Body of pancreas (tissue), 4 donors: ENCODE results near the gene IQGAP2.

Experiments
- POLR2A ChIP-seq, 3 donors: fragments of 450-650 bp; IDR thresholded peaks; one replicate each; pipeline ENCODE4 v1.6.1; 2016; ENCODE audit warnings: antibody characterized with exemption in 3 of 3, mild to moderate bottlenecking in 2 of 3
- TF ChIP-seq, protein P1 (sequence below), 7 experiments: fragments of 450-650 bp in 4 of 7; fragments of 200-600 bp in 3 of 7; sonication (generic) in 3 of 7; IDR thresholded peaks; one replicate each; pipeline ENCODE4 v1.5.1; 2016 to 2019; ENCODE audit warnings: antibody characterized with exemption in 7 of 7

DNA sequence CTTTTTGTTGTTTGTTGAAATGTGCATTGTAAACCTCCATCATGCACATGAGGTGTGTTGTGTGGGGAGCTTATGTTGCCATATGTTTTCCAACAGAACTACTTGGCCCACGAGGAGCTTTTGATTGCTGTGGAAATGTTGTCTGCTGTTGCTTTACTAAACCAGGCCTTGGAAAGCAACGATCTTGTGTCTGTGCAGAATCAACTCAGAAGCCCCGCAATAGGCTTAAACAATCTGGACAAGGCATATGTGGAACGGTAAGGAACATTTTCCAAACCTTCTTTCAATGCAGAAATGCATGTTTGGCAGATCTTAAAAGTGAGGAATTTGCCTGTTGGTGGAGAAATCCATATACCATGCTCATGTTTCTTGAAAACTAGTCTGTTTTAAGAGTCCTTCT lies 197.6 kb downstream of the IQGAP2 start:
- TF ChIP-seq, protein P1, sequence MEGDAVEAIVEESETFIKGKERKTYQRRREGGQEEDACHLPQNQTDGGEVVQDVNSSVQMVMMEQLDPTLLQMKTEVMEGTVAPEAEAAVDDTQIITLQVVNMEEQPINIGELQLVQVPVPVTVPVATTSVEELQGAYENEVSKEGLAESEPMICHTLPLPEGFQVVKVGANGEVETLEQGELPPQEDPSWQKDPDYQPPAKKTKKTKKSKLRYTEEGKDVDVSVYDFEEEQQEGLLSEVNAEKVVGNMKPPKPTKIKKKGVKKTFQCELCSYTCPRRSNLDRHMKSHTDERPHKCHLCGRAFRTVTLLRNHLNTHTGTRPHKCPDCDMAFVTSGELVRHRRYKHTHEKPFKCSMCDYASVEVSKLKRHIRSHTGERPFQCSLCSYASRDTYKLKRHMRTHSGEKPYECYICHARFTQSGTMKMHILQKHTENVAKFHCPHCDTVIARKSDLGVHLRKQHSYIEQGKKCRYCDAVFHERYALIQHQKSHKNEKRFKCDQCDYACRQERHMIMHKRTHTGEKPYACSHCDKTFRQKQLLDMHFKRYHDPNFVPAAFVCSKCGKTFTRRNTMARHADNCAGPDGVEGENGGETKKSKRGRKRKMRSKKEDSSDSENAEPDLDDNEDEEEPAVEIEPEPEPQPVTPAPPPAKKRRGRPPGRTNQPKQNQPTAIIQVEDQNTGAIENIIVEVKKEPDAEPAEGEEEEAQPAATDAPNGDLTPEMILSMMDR (IDR thresholded peaks at IDR 0.05), result no peak
- no peak for TF ChIP-seq POLR2A (IDR thresholded peaks at IDR 0.05)
